ENCODE measurements around the gene SUSD5. TPM values are rescaled to one million over a fixed set of nuclear protein-coding genes. Genes with fewer than 3 reads are reported as not detected.

SUSD5 gene
- total RNA-seq, 4 donors from 2014 or later, result 0.69 to 4.5 (median 2.1) TPM

DNA sequence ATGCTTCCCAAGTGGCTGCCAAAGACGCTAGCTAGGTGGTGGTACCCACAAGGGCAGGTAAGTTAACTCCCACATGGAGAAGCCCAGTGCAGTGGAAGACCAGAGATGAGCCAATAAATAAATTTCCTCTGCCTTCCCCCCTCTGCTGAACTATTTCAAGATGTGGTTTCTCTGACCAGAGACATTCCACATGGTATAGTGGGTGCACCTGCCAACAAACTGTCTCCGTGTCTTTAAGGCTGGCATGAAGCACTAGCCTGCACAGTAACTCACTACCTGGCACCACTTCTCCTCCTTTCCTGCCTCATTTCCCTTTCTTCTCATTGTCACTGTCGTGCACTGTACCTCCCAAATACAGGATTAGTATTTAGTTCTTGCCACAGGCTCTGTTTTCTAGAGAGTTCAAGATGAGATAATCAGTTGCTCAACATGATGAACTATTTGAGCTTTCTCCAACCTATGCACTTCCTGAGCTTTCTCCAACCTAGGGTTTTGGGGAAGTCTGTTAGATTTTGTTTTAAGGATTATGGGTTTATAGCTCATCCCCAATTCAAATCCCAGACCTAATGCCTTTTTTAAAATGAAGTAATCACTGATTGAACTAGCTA lies 113.2 kb downstream of the SUSD5 start:
- no peak for ATAC-seq
- TF ChIP-seq POLR2AphosphoS5 (IDR thresholded peaks at IDR 0.05), result no peak
- TF ChIP-seq, protein P1, sequence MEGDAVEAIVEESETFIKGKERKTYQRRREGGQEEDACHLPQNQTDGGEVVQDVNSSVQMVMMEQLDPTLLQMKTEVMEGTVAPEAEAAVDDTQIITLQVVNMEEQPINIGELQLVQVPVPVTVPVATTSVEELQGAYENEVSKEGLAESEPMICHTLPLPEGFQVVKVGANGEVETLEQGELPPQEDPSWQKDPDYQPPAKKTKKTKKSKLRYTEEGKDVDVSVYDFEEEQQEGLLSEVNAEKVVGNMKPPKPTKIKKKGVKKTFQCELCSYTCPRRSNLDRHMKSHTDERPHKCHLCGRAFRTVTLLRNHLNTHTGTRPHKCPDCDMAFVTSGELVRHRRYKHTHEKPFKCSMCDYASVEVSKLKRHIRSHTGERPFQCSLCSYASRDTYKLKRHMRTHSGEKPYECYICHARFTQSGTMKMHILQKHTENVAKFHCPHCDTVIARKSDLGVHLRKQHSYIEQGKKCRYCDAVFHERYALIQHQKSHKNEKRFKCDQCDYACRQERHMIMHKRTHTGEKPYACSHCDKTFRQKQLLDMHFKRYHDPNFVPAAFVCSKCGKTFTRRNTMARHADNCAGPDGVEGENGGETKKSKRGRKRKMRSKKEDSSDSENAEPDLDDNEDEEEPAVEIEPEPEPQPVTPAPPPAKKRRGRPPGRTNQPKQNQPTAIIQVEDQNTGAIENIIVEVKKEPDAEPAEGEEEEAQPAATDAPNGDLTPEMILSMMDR (IDR thresholded peaks at IDR 0.05), result no peak
- TF ChIP-seq EP300 (IDR thresholded peaks at IDR 0.05), result no peak
- no peak for TF ChIP-seq POLR2A (IDR thresholded peaks at IDR 0.05)

GRCh38 chr3:33104803-33105202 lies 113.8 kb downstream of the SUSD5 start:
- no peak for ATAC-seq
- TF ChIP-seq EP300 (IDR thresholded peaks at IDR 0.05), result no peak
- TF ChIP-seq POLR2AphosphoS5 (IDR thresholded peaks at IDR 0.05), result no peak
- TF ChIP-seq, protein P1 (IDR thresholded peaks at IDR 0.05), result no peak
- Histone ChIP-seq H3K4me1 (no peaks in the 10 kb centered on the region), H3K4me3 (no peak overlapping the region), H3K9me3 (no peaks in the 10 kb centered on the region), H3K36me3 (no peaks in the 10 kb centered on the region), H3K27me3 (no peaks in the 10 kb centered on the region), H3K27ac (no peak overlapping the region)
- 70 to 73% methylated on average over 3 of the region's 3 CpGs for WGBS, 2 donors (ENCODE audit: low coverage in 1 of 2)

More for the DNA sequence above, 113.2 kb downstream of the SUSD5 start:
- Histone ChIP-seq H3K27me3 (no peaks in the 10 kb centered on the region), H3K4me1 (no peaks in the 10 kb centered on the region), H3K27ac (no peak overlapping the region), H3K9me3 (no peaks in the 10 kb centered on the region), H3K4me3 (no peak overlapping the region), H3K36me3 (no peaks in the 10 kb centered on the region)
- WGBS, 2 donors (ENCODE audit: low coverage in 1 of 2), result 39 to 41% methylated on average over 2 to 3 of the region's 3 CpGs

DNA sequence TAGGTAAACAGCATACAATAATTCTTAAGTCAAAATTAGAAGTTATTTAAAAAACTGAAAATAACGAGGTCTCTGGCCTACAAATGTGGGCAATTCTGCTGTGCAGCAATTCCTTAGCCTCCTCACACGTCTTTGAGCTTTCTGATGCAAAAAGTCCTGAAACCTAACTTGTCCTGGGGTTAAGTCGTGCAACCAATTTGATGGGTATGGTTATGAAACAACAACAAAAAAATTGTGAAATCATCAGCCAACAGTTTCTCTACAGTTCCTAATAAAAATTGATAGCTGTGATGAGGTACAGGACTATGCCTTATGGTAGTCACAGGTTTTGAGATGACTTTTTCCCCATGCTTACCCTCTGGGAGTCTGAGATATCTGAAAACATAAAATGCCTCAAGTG lies 115.1 kb downstream of the SUSD5 start:
- no peaks in the 10 kb centered on the region for H3K36me3 ChIP-seq
- ATAC-seq, result no peak

DNA sequence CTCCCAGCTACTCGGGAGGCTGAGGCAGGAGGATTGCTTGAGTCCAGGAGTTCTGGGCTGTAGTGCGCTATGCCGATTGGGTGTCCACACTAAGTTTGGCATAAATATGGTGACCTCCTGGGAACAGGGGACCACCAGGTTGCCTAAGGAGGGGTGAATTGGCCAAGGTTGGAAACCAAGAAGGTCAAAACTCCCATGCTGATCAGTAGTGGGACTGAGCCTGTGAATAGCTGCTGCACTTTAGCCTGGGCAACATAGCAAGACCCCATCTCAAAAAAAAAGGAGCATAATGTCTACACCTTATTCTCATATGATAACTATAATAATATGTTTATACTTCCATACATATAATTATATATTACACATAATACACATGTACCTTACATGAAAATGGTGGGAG lies 115.6 kb downstream of the SUSD5 start:
- TF ChIP-seq POLR2AphosphoS5 (IDR thresholded peaks at IDR 0.05), result no peak
- TF ChIP-seq, protein P1 (IDR thresholded peaks at IDR 0.05), result no peak
- TF ChIP-seq EP300 (IDR thresholded peaks at IDR 0.05), result no peak
- no peak for TF ChIP-seq POLR2A (IDR thresholded peaks at IDR 0.05)
- no peak overlapping the region for H3K27ac ChIP-seq
- H3K36me3 ChIP-seq, result no peaks in the 10 kb centered on the region
- H3K27me3 ChIP-seq, result no peaks in the 10 kb centered on the region
- H3K9me3 ChIP-seq, result no peaks in the 10 kb centered on the region
- H3K4me3 ChIP-seq, result no peak overlapping the region
- 100% methylated on average over 1 to 3 of the region's 3 CpGs for WGBS, 2 donors (ENCODE audit: low coverage in 1 of 2)
- no peak for ATAC-seq
- H3K4me1 ChIP-seq, result peaks cover 0 to 1% (median 0%) of the 10 kb centered on the region in 3 donors

More for the DNA sequence above, 115.1 kb downstream of the SUSD5 start:
- WGBS, 2 donors (ENCODE audit: low coverage in 1 of 2), result 76 to 86% methylated on average over 3 of the region's 3 CpGs
- Histone ChIP-seq H3K4me1 (no peaks in the 10 kb centered on the region), H3K27ac (no peak overlapping the region), H3K9me3 (no peaks in the 10 kb centered on the region), H3K4me3 (no peak overlapping the region), H3K27me3 (no peaks in the 10 kb centered on the region)
- TF ChIP-seq EP300 (IDR thresholded peaks at IDR 0.05), result no peak
- no peak for TF ChIP-seq POLR2AphosphoS5 (IDR thresholded peaks at IDR 0.05)
- TF ChIP-seq, protein P1 (IDR thresholded peaks at IDR 0.05), result no peak
- TF ChIP-seq POLR2A (IDR thresholded peaks at IDR 0.05), result no peak

- WGBS, 2 donors (ENCODE audit: low coverage in 1 of 2), result 61 to 67% methylated on average over 2 of the region's 2 CpGs
These were observed 118.4 kb downstream of the SUSD5 start for GRCh38 chr3:33100229-33100628.

More at GRCh38 chr3:33100229-33100628, 118.4 kb downstream of the SUSD5 start:
- Histone ChIP-seq H3K4me1 (peaks cover 0 to 18% (median 4%) of the 10 kb centered on the region in 3 donors), H3K4me3 (no peak overlapping the region), H3K36me3 (no peaks in the 10 kb centered on the region), H3K27ac (no peak overlapping the region), H3K9me3 (no peaks in the 10 kb centered on the region), H3K27me3 (no peaks in the 10 kb centered on the region)
- TF ChIP-seq POLR2A (IDR thresholded peaks at IDR 0.05) (no peak), POLR2AphosphoS5 (IDR thresholded peaks at IDR 0.05) (no peak), EP300 (IDR thresholded peaks at IDR 0.05) (no peak)
- TF ChIP-seq, protein P1 (IDR thresholded peaks at IDR 0.05), result no peak
- ATAC-seq, result no peak

All from gastroesophageal sphincter (tissue), 4 donors.